Subcutaneous adipose tissue (tissue), 4 donors: Measurements from ENCODE around the gene DMD. TPM values are rescaled to one million over a fixed set of nuclear protein-coding genes. Genes with fewer than 3 reads are reported as not detected.

Source experiments
- total RNA-seq, 4 donors: library from RNA; depleted of rRNA; stranded (reverse); fragments of >200 nt; gene quantifications; one replicate each; pipeline ENCODE4 v1.1.0, GENCODE V29; 2016
- TF ChIP-seq, protein P1 (sequence below): fragments of 450-650 bp; IDR thresholded peaks from one replicate; pipeline ENCODE4 v1.5.1; 2016; ENCODE audit warnings: low read depth, mild to moderate bottlenecking, control low read depth, antibody characterized with exemption, moderate library complexity

The DMD gene
- total RNA-seq, 4 donors from 2014 or later = 35.7 to 87.2 (median 72.1) TPM

DNA sequence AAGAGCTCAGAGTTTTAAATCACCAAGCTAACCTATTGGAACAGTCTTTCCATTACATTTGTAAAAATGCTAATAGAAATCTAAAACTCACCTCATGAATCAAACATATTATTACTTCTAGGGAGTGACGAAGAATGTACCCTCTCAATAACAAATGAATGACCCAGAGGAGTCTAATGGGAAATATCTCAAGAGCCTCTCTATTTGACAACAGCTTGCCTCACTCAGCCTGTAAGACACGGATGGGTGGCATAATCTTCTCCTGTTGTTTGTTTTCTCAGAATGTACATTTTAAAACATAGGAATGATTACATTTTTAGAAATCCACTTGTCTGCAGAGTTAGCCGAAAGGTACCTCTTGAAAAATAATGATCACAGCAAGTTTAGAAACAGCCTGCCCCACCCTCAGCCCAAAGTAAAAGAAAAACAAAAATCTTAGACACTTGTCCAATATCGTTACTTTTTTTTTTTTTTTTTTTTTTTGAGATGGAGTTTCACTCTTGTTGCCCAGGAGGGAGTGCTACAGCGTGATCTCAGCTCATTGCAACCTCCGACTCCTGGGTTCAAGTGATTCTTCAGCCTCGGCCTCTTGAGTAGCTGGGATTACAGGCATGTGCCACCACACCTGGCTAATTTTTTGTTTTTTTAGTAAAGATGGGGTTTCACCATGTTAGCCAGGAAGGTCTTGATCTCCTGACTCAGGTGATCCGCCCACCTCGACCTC lies 1955.9 kb downstream of the DMD start:
- TF ChIP-seq, protein P1, sequence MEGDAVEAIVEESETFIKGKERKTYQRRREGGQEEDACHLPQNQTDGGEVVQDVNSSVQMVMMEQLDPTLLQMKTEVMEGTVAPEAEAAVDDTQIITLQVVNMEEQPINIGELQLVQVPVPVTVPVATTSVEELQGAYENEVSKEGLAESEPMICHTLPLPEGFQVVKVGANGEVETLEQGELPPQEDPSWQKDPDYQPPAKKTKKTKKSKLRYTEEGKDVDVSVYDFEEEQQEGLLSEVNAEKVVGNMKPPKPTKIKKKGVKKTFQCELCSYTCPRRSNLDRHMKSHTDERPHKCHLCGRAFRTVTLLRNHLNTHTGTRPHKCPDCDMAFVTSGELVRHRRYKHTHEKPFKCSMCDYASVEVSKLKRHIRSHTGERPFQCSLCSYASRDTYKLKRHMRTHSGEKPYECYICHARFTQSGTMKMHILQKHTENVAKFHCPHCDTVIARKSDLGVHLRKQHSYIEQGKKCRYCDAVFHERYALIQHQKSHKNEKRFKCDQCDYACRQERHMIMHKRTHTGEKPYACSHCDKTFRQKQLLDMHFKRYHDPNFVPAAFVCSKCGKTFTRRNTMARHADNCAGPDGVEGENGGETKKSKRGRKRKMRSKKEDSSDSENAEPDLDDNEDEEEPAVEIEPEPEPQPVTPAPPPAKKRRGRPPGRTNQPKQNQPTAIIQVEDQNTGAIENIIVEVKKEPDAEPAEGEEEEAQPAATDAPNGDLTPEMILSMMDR = no peak

DNA sequence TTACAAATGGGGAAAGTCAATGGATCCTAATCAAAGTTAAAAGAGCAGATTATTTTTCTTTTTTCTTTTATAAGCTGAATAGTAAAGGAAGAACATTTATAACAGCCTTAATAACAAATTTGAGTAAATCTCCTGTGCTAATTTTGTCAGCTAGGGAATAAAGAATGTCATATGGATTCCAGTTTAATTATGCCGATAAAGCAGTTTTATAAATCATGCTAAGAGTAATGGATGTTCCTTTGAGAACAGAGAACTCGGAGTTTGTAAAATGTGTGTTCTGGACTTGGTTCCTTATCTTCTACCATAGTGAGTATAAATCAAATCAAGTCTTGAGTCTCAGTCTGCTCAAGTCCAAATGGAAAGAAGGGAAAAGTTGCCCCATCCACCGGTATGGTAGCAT lies 1959.2 kb downstream of the DMD start:
- TF ChIP-seq, protein P1 = no peak

DNA sequence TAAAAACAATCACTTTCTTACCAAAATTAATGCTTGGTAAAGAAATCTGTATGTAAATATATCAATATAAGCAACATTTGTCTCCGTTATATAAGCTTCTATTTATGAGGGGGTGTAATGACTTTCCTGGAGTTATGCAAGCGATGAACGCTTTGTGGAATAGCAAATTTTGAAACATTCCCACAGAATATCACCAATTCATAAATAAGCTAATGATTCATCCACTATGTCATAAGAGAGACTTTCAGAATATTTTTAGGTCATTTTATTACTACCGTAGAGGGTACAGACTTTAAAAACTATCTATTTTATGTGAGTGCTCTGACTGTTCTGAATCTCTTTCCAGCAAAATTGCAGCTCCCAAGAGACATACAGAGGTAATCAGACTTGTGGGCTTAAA lies 1960.0 kb downstream of the DMD start:
- TF ChIP-seq, protein P1 = no peak

DNA sequence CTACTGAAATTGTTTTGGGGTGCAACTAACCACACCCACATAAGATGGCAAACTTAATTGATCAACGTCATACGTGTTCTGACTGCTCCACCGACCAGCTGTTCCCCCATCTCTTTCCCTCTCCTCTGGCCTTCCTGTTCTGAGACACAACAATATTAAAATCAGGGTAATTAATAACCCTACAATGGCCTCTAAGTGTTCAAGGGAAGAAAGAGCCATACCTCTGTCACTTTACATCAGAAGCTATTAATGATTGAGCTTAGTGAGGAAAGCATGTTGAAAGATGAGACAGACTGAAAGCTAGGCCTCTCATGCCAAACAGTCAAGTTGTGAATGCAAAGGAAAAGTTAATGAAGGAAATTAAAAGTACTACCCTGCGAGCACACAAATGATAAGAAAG lies 1965.6 kb downstream of the DMD start:
- TF ChIP-seq, protein P1 = no peak

DNA sequence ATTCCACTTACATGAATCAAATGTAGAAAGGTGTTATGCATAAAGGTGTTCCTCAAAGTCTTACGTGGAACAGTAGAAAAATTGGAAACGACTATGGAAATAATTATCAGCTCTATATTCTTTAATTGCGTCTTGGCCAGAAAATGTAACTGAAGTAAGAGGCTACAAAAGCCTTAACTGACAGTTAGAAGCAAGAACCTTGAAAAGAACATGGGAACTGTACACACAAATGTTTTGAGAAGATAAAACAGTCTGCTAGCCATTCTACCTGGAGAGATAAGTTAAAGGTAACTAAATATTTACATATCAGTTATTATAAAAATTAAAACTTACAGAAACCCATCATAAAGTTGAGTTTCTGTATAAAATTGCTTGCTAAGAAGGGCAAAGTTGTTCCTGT lies 1967.5 kb downstream of the DMD start:
- TF ChIP-seq, protein P1 = no peak

DNA sequence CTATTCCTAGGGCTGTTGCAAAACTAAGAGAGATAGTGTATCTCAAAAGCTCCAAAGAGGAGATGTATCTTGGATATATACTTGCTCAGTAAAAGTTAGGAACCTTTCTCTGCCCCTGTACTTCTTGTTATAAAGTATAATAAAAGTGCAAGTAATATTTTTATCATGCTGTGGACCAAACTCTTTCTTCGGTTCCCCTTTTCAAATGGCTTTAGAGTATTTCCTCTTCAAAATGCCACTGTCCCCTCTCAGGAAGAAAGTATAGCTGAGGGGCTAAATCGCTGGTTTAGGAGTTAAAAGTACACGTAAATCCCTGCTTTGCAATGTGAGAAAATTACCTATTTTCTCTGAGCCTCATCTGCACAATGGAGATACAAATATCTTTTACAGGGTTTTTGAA lies 1970.4 kb downstream of the DMD start:
- TF ChIP-seq, protein P1 = no peak

DNA sequence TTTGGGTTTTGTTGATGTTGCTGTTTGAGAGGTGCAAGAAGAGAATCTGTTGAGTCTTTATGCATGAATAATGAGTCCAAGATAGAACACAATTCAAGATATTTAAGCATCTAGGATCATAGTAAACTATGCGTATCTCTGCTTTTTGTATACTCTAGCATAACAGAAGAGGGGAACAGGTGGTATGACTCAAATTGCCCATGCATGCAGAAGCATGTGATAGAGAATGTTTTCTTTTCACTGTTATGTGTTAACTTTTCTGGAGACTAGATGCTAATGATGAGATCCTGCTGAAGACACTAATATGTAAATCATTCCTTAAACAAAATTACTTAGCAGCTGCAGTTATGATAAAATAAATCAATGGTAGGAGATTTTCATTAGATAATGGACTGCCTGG lies 1974.2 kb downstream of the DMD start:
- TF ChIP-seq, protein P1 = no peak
